Cardiac muscle cell (in vitro differentiated cells and primary cell): Measurements from ENCODE around the gene HS3ST3B1. TPM values are rescaled to one million over a fixed set of nuclear protein-coding genes. Genes with fewer than 3 reads are reported as not detected.
A peak's percentile ranks its signal among the peaks of the same experiment; 100 is the strongest.

Experiments used
- DNase-seq, 2 donors: peaks; one replicate each; pipeline versions ENCODE4 v3.0.0 to v3.0.0-alpha.2; 2010 to 2017; ENCODE audit warnings: low read depth in 1 of 2, low spot score in 1 of 2
- H3K27ac ChIP-seq: fragments of 200-600 bp; sonication (generic); 2 replicates; pipeline ENCODE4 v1.5.1; 2016
- H3K27me3 ChIP-seq: fragments of 200-600 bp; sonication (generic); 2 replicates; pipeline ENCODE4 v1.6.0; 2016; ENCODE audit warnings: control low read depth
- H3K36me3 ChIP-seq: fragments of 200-600 bp; sonication (generic); 2 replicates; pipeline ENCODE4 v1.5.1; 2016; ENCODE audit warnings: control low read depth
- H3K4me1 ChIP-seq: fragments of 200-600 bp; sonication (generic); 2 replicates; pipeline ENCODE4 v1.8.1; 2017; ENCODE audit warnings: low read depth, mild to moderate bottlenecking, mixed run types
- H3K4me3 ChIP-seq: fragments of 200-600 bp; sonication (generic); 2 replicates; pipeline ENCODE4 v1.5.1; 2016; ENCODE audit warnings: mild to moderate bottlenecking
- H3K9me3 ChIP-seq: fragments of 200-600 bp; sonication (generic); 2 replicates; pipeline ENCODE4 v1.5.1; 2017; ENCODE audit warnings: low read depth, mild to moderate bottlenecking, control low read depth
- polyA plus RNA-seq: library from polyadenylated mRNA; unstranded; fragments of >200 nt; fragmentation: Nextera tagmentation; extraction: Ambion mirVana; gene quantifications from 2 replicates; pipeline ENCODE4 v1.2.1, GENCODE V29; 2016
- total RNA-seq: library from RNA; depleted of rRNA; stranded (reverse); fragments of >200 nt; gene quantifications from 2 replicates; pipeline ENCODE4 v1.2.3, GENCODE V29; 2016
- TF ChIP-seq, protein P1 (sequence below): IDR thresholded peaks from 2 replicates; pipeline ENCODE4 v1.5.1; 2012; ENCODE audit warnings: low read depth, mild to moderate bottlenecking, low read length

The HS3ST3B1 gene
- total and polyA plus RNA-seq, 2 experiments from 2014 or later, result 2.1 to 7.9 TPM

DNA sequence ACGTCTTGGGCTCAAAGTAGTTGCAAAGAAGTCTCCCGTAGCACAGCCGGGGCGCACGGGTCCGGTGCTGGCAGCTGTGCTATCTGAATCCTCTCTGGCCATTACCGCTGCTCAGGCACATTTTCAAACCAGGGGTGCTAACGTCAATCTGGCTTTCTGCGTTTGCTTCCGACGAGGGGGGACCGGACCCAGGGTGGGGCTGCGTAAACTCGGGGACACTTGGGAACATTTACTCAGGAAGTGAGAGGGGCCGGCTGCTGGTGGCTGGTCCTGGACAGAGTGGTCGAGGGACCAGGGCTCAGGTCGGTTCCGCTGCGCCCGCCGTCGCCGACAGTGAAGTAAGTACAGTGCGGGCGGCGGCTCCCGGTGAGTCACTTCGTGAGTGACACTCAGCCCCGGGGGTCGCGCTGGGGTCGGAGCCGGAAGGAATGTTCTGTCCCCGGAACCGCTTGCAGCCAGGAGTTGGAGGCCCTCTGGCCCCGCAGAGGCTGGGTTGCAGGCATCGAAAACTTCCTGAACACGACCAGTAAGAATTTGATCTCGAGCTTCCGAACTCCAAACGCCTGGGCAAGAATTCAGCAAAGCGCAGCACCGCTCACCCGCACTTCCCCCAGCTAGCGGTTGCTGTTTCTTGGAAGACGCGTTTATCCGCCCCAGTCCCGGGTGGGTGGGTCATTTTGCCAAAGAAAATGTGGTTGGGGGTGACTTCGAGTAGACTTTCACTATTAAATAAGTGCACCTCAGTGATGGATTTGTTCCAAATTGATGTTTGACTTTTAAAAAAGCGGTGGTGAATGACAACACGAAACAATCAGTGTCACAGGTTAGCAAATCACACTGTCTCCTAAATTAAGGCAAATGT is 1.4 kb upstream of the HS3ST3B1 start:
- TF ChIP-seq, protein P1, sequence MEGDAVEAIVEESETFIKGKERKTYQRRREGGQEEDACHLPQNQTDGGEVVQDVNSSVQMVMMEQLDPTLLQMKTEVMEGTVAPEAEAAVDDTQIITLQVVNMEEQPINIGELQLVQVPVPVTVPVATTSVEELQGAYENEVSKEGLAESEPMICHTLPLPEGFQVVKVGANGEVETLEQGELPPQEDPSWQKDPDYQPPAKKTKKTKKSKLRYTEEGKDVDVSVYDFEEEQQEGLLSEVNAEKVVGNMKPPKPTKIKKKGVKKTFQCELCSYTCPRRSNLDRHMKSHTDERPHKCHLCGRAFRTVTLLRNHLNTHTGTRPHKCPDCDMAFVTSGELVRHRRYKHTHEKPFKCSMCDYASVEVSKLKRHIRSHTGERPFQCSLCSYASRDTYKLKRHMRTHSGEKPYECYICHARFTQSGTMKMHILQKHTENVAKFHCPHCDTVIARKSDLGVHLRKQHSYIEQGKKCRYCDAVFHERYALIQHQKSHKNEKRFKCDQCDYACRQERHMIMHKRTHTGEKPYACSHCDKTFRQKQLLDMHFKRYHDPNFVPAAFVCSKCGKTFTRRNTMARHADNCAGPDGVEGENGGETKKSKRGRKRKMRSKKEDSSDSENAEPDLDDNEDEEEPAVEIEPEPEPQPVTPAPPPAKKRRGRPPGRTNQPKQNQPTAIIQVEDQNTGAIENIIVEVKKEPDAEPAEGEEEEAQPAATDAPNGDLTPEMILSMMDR, result no peak
- Histone ChIP-seq H3K4me3 (peak overlapping the region; percentile 24), H3K36me3 (no peaks in the 10 kb centered on the region), H3K27me3 (peaks cover 73% of the 10 kb centered on the region), H3K4me1 (no peaks in the 10 kb centered on the region), H3K9me3 (no peaks in the 10 kb centered on the region), H3K27ac (no peak overlapping the region)
- DNase-seq, result peak; percentile 64 to 75

- peaks cover 53% of the 10 kb centered on the region for H3K27me3 ChIP-seq
- peak overlapping the region; percentile 1 for H3K27ac ChIP-seq
- H3K4me3 ChIP-seq, result peak overlapping the region; percentile 67
- H3K9me3 ChIP-seq, result no peaks in the 10 kb centered on the region
- no peaks in the 10 kb centered on the region for H3K4me1 ChIP-seq
- TF ChIP-seq, protein P1, result no peak
- peak in 1 of 2 donors; percentile 60 for DNase-seq
- H3K36me3 ChIP-seq, result no peaks in the 10 kb centered on the region
These were observed 604 bp downstream of the HS3ST3B1 start for GRCh38 chr17:14301279-14302090.

DNA sequence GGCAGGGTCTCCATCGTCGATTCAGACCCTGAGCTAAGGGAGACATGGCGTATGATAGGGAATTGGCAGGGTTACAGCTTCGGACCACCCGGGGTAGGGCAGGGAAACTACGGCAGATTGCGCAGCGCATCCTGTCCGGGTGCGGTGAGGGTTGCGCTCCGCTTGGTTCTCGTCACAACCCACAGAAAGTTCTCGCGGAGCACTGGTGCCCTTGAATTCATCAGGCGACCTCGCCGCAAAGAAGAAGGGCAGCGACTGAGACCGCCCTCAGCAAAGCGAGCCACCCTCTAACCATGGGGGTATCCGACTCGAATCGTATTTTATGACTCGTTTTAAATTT is 1.2 kb downstream of the HS3ST3B1 start:
- Histone ChIP-seq H3K27ac (no peak overlapping the region), H3K36me3 (no peaks in the 10 kb centered on the region), H3K27me3 (peaks cover 48% of the 10 kb centered on the region), H3K9me3 (no peaks in the 10 kb centered on the region), H3K4me3 (peak overlapping the region; percentile 67), H3K4me1 (no peaks in the 10 kb centered on the region)
- peak; percentile 47 to 64 for DNase-seq
- TF ChIP-seq, protein P1, result no peak

- peaks cover 43% of the 10 kb centered on the region for H3K27me3 ChIP-seq
- H3K4me3 ChIP-seq, result peak overlapping the region; percentile 67
- no peak overlapping the region for H3K27ac ChIP-seq
- no peaks in the 10 kb centered on the region for H3K36me3 ChIP-seq
- TF ChIP-seq, protein P1, result peak; percentile 73
- DNase-seq, result peak; percentile 92 to 94
- H3K4me1 ChIP-seq, result no peaks in the 10 kb centered on the region
- H3K9me3 ChIP-seq, result no peaks in the 10 kb centered on the region
These were observed 1.7 kb downstream of the HS3ST3B1 start for GRCh38 chr17:14302431-14303099.

- TF ChIP-seq, protein P1, result no peak
- Histone ChIP-seq H3K36me3 (no peaks in the 10 kb centered on the region), H3K4me1 (no peaks in the 10 kb centered on the region), H3K4me3 (peak overlapping the region; percentile 67), H3K9me3 (no peaks in the 10 kb centered on the region), H3K27ac (no peak overlapping the region), H3K27me3 (peaks cover 32% of the 10 kb centered on the region)
- DNase-seq, result peak; percentile 41 to 54
These were observed 2.7 kb downstream of the HS3ST3B1 start for GRCh38 chr17:14303343-14304221.
